SK-N-SH (cell line): ENCODE measurements around the gene PPP2R5B. TPM values are rescaled to one million over a fixed set of nuclear protein-coding genes. Genes with fewer than 3 reads are reported as not detected.
A peak's percentile ranks its signal among the peaks of the same experiment; 100 is the strongest.

Source experiments
- CTCF ChIA-PET: fragments of 300-600, 350-600 bp; formaldehyde crosslinking; extraction: SDS; loops from one replicate; lab custom pipeline; 2021; lab: Yijun Ruan, JAX
- POLR2A ChIA-PET: fragments of 350-600 bp; sonication (Branson Sonifier 250); formaldehyde crosslinking; extraction: SDS; loops from one replicate; lab custom pipeline; 2020; ENCODE audit warnings: antibody characterized with exemption, inconsistent platforms; lab: Yijun Ruan, JAX
- DNase-seq: peaks from one replicate; pipeline ENCODE4 v3.0.0; 2012
- H2AFZ ChIP-seq: fragments of 200-600 bp; sonication (generic); 2 replicates; pipeline ENCODE4 v1.8.1; 2016; ENCODE audit warnings: antibody characterized with exemption, mild to moderate bottlenecking, low read depth
- H3F3A ChIP-seq: fragments of 200-600 bp; sonication (generic); replicated peaks from 2 replicates; pipeline ENCODE3; 2016; ENCODE audit warnings: antibody characterized with exemption, mild to moderate bottlenecking; ENCODE audit not compliant: insufficient read depth
- H3K27ac ChIP-seq, 2 experiments: fragments of 200-500 bp in 1 of 2; fragments of 200-600 bp in 1 of 2; sonication (Bioruptor generic) in 1 of 2; sonication (generic), shearing (Covaris generic) in 1 of 2; 2 replicates each; pipeline versions ENCODE4 v1.5.1 to v1.6.1; 2014 to 2016; ENCODE audit warnings: low read depth in 2 of 2, inconsistent platforms in 1 of 2, low read length in 1 of 2, mild to moderate bottlenecking in 1 of 2, mixed read lengths in 1 of 2
- H3K27me3 ChIP-seq: fragments of 200-600 bp; sonication (generic), shearing (Covaris generic); 2 replicates; pipeline ENCODE4 v1.6.1; 2016; ENCODE audit warnings: mixed run types; ENCODE audit not compliant: insufficient read depth
- H3K36me3 ChIP-seq, 2 experiments: fragments of 200-500 bp in 1 of 2; fragments of 200-600 bp in 1 of 2; sonication (Bioruptor generic) in 1 of 2; sonication (generic) in 1 of 2; replicated peaks in 1 of 2; 2 replicates each; pipeline versions ENCODE3 to v1.5.1; 2014 to 2016; ENCODE audit warnings: low read length in 1 of 2, mild to moderate bottlenecking in 1 of 2; ENCODE audit not compliant: insufficient read depth in 2 of 2, control insufficient read depth in 1 of 2
- H3K4me1 ChIP-seq, 2 experiments: fragments of 200-500 bp in 1 of 2; fragments of 200-600 bp in 1 of 2; sonication (Bioruptor generic) in 1 of 2; sonication (generic), shearing (Covaris generic) in 1 of 2; 2 replicates each; pipeline versions ENCODE4 v1.5.1 to v1.6.1; 2014 to 2016; ENCODE audit warnings: low read depth in 1 of 2, low read length in 1 of 2, mixed run types in 1 of 2; ENCODE audit not compliant: insufficient read depth in 2 of 2, control insufficient read depth in 1 of 2
- H3K4me2 ChIP-seq: fragments of 200-600 bp; sonication (generic), shearing (Covaris generic); 2 replicates; pipeline ENCODE4 v1.6.1; 2017; ENCODE audit warnings: mixed run types
- H3K4me3 ChIP-seq, 2 experiments: fragments of 200-500 bp in 1 of 2; fragments of 200-600 bp in 1 of 2; sonication (Bioruptor generic) in 1 of 2; sonication (generic), shearing (Covaris generic) in 1 of 2; 2 replicates each; pipeline versions ENCODE4 v1.5.1 to v1.8.1; 2014 to 2016; ENCODE audit warnings: low read depth in 2 of 2, inconsistent platforms in 1 of 2, low read length in 1 of 2, mild to moderate bottlenecking in 1 of 2, mixed read lengths in 1 of 2, moderate library complexity in 1 of 2
- H3K79me2 ChIP-seq: fragments of 200-600 bp; sonication (generic); 2 replicates; pipeline ENCODE4 v1.8.1; 2017; ENCODE audit warnings: mild to moderate bottlenecking; ENCODE audit not compliant: insufficient read depth
- H3K9ac ChIP-seq: fragments of 200-600 bp; sonication (generic); 2 replicates; pipeline ENCODE4 v1.6.1; 2017; ENCODE audit warnings: mixed run types
- H3K9me2 ChIP-seq: fragments of 200-600 bp; sonication (generic); 2 replicates; pipeline ENCODE4 v1.6.1; 2017; ENCODE audit warnings: mixed run types
- H3K9me3 ChIP-seq: fragments of 200-600 bp; sonication (generic); 2 replicates; pipeline ENCODE4 v1.6.1; 2017; ENCODE audit warnings: mixed run types, mild to moderate bottlenecking, moderate library complexity
- H4K20me1 ChIP-seq: fragments of 200-600 bp; sonication (generic); 2 replicates; pipeline ENCODE4 v1.6.1; 2017; ENCODE audit warnings: mild to moderate bottlenecking, mixed run types; ENCODE audit not compliant: insufficient read depth
- FOSL2 ChIP-seq: IDR thresholded peaks from 2 replicates; pipeline ENCODE4 v1.4.0; 2012; ENCODE audit warnings: low read depth, mild to moderate bottlenecking, moderate library complexity, borderline replicate concordance
- FOXJ3 ChIP-seq: sonication (generic); formaldehyde crosslinking; IDR thresholded peaks from 2 replicates; pipeline ENCODE4 v1.5.1; 2020; ENCODE audit warnings: mild to moderate bottlenecking, missing genetic modification reagents
- JUND ChIP-seq: IDR thresholded peaks from 2 replicates; pipeline ENCODE4 v1.4.0; 2012
- MEF2A ChIP-seq: IDR thresholded peaks from 2 replicates; pipeline ENCODE4 v1.4.0; 2012; ENCODE audit warnings: low read depth, borderline replicate concordance
- MXI1 ChIP-seq: IDR thresholded peaks from 2 replicates; pipeline ENCODE4 v1.6.1; 2012; ENCODE audit warnings: mild to moderate bottlenecking, low read depth, low read length, improper control_type of control experiment
- POLR2AphosphoS5 ChIP-seq: IDR thresholded peaks from 2 replicates; pipeline ENCODE4 v1.6.1; 2012; ENCODE audit warnings: low read depth, low read length
- SIN3A ChIP-seq: IDR thresholded peaks from 2 replicates; pipeline ENCODE4 v1.6.1; 2012; ENCODE audit warnings: low read depth, mild to moderate bottlenecking, low read length, moderate library complexity, borderline replicate concordance
- TAF1 ChIP-seq: IDR thresholded peaks from 2 replicates; pipeline ENCODE4 v1.6.1; 2012; ENCODE audit warnings: low read depth, mild to moderate bottlenecking, low read length, moderate library complexity, borderline replicate concordance
- YY1 ChIP-seq: IDR thresholded peaks from 2 replicates; pipeline ENCODE4 v1.4.0; 2012; ENCODE audit warnings: low read depth, mild to moderate bottlenecking
- WGBS: methylation state at CpG from one replicate; pipeline ENCODE4 v1.1.6; 2017; ENCODE audit warnings: low lambda C conversion rate; 5-methylcytosine and 5-hydroxymethylcytosine counted together
- polyA plus RNA-seq, 3 experiments: library from polyadenylated mRNA; depleted of rRNA; stranded (reverse); fragments of >200 nt; gene quantifications; 2 replicates each; pipeline ENCODE4 v1.2.3, GENCODE V29; 2012
- TF ChIP-seq, protein P1 (sequence below): fragments of 150-350 bp; IDR thresholded peaks from 2 replicates; pipeline ENCODE4 v1.6.1; 2016; ENCODE audit warnings: mild to moderate bottlenecking, low read depth, low read length
- TF ChIP-seq, protein P2 (sequence below): fragments of 200-600 bp; sonication (generic); IDR thresholded peaks from 2 replicates; pipeline ENCODE4 v1.6.1; 2017; ENCODE audit warnings: antibody characterized with exemption, mild to moderate bottlenecking, moderate library complexity
- TF ChIP-seq, protein P3 (sequence below): fragments of 150-350 bp; IDR thresholded peaks from 2 replicates; pipeline ENCODE4 v1.6.1; 2017; ENCODE audit warnings: antibody characterized with exemption, low read length, low read depth, borderline replicate concordance
- TF ChIP-seq, protein P4 (sequence below): IDR thresholded peaks from 2 replicates; pipeline ENCODE4; 2012

Gene PPP2R5B
- polyA plus RNA-seq, 1 of the 3 experiments (the other 2 are of a cell fraction) = 15.1 TPM

DNA sequence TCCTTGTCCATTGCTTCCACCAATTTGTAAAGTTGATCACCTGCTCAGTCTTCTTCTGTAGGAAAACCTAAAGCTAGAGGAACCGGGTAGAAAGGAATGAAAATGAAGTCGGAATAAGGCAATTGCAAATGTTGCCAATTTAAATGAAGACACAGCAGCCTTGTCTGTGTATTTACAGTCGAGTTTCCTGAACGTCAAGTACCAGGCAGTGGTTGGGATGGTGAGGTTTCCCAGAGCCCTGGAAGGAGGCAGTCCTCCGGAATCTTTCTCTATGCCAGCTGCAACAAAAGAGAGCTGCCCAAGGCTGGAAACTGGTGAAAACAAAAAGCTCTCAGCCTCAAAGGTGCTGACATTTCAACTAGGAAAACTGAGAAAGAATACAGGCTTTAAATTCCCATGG lies 29.7 kb downstream of the PPP2R5B start (continued):
- TF ChIP-seq, protein P1, sequence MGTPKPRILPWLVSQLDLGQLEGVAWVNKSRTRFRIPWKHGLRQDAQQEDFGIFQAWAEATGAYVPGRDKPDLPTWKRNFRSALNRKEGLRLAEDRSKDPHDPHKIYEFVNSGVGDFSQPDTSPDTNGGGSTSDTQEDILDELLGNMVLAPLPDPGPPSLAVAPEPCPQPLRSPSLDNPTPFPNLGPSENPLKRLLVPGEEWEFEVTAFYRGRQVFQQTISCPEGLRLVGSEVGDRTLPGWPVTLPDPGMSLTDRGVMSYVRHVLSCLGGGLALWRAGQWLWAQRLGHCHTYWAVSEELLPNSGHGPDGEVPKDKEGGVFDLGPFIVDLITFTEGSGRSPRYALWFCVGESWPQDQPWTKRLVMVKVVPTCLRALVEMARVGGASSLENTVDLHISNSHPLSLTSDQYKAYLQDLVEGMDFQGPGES = no peak
- no peak for TF ChIP-seq SIN3A
- no peak for TF ChIP-seq JUND
- no peak for TF ChIP-seq MXI1

DNA sequence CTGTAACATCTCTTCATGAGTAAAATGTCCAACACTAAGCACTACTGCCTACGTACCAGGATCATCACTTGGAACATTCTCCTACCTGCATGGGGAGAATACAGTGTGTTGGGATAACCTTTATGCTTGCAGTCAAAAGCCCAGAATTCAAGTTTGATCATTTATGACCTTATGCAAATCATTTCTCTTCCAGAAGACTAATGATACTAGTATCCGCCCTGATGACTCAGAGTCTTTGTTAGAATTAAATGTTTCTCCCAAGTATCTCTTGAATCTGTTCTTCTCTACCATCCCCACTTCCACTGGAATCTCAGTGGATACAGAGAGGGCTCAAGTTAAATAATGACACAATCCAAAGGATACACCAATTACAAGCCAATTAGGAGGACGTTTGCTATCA lies 35.0 kb downstream of the PPP2R5B start:
- DNase-seq = no peak
- Histone ChIP-seq H3K79me2 (no peaks in the 10 kb centered on the region), H3K4me2 (no peak overlapping the region), H3K27me3 (no peaks in the 10 kb centered on the region), H3K9me2 (no peaks in the 10 kb centered on the region), H3K36me3 (no peaks in the 10 kb centered on the region), H3K9ac (no peak overlapping the region), H3K4me3 (no peak overlapping the region), H3K9me3 (no peaks in the 10 kb centered on the region), H3K4me1 (peaks cover 0 to 3% of the 10 kb centered on the region in 2 experiments; a peak in 1 of 4 replicates), H4K20me1 (no peaks in the 10 kb centered on the region)
- POLR2A ChIA-PET = no interaction called here
- TF ChIP-seq MEF2A (no peak), POLR2AphosphoS5 (no peak), FOXJ3 (no peak), TAF1 (no peak), FOSL2 (no peak), YY1 (no peak)
- TF ChIP-seq, protein P2, sequence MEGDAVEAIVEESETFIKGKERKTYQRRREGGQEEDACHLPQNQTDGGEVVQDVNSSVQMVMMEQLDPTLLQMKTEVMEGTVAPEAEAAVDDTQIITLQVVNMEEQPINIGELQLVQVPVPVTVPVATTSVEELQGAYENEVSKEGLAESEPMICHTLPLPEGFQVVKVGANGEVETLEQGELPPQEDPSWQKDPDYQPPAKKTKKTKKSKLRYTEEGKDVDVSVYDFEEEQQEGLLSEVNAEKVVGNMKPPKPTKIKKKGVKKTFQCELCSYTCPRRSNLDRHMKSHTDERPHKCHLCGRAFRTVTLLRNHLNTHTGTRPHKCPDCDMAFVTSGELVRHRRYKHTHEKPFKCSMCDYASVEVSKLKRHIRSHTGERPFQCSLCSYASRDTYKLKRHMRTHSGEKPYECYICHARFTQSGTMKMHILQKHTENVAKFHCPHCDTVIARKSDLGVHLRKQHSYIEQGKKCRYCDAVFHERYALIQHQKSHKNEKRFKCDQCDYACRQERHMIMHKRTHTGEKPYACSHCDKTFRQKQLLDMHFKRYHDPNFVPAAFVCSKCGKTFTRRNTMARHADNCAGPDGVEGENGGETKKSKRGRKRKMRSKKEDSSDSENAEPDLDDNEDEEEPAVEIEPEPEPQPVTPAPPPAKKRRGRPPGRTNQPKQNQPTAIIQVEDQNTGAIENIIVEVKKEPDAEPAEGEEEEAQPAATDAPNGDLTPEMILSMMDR = no peak
- TF ChIP-seq, protein P3, sequence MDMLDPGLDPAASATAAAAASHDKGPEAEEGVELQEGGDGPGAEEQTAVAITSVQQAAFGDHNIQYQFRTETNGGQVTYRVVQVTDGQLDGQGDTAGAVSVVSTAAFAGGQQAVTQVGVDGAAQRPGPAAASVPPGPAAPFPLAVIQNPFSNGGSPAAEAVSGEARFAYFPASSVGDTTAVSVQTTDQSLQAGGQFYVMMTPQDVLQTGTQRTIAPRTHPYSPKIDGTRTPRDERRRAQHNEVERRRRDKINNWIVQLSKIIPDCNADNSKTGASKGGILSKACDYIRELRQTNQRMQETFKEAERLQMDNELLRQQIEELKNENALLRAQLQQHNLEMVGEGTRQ = no peak
- TF ChIP-seq, protein P4, sequence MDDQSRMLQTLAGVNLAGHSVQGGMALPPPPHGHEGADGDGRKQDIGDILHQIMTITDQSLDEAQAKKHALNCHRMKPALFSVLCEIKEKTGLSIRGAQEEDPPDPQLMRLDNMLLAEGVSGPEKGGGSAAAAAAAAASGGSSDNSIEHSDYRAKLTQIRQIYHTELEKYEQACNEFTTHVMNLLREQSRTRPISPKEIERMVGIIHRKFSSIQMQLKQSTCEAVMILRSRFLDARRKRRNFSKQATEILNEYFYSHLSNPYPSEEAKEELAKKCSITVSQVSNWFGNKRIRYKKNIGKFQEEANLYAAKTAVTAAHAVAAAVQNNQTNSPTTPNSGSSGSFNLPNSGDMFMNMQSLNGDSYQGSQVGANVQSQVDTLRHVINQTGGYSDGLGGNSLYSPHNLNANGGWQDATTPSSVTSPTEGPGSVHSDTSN = no peak
- TF ChIP-seq, all 33 proteins: peak for 0
- H3F3A ChIP-seq = no peaks in the 10 kb centered on the region
- WGBS = 50% methylated on average over 3 of the region's 3 CpGs
- no peak overlapping the region for H3K27ac ChIP-seq
- CTCF ChIA-PET = no interaction called here
- H2AFZ ChIP-seq = peak overlapping the region; percentile 40; the same call in 1 of the 2 replicates
